ENCODE data around the gene SLC25A48. TPM values are rescaled to one million over a fixed set of nuclear protein-coding genes. Genes with fewer than 3 reads are reported as not detected.
"Not testable (repeated sequence)": the region's sequence is repeated elsewhere in the genome, so short reads cannot be mapped to it uniquely, and the experiment has no call there.

SLC25A48 gene
- total RNA-seq, 2 donors from 2014 or later = not detected

DNA sequence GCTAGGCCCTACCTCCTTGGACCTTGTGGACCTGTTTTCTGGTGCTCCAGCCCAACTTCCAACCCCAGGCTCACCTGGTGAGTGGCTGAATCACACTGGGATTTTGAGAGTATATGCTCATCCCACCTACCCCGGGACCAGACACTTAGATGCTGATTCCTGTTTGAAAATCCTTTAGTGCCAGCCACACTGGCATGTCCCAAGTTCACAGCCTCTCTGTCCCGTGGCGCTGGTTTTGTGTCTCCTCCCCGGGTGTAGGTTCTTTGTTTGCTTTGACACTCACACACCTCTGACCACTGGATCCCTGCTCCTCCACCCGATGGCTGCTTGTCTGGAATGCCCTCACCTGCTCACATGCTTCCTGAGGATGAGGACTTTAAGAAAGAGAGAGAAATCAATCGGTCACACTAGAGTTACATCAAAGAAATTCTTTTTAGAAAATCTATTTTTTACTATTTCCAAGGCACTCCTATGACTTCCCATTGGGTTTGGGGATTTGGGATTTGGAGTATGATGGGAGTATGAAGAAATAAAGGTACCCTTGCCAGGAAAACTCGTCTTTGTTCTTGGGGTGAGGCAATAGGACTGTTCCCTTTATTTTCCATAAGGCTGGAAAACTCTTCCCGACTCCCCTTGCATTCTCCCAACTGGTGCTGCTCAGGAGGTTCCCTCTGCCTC is 7.3 kb upstream of the SLC25A48 start:
- no peak overlapping the region for H3K27ac Mint-ChIP-seq
- DNase-seq (ENCODE audit: low spot score in 2 of 2) = no peak
- no peak for ATAC-seq
- no peaks in the 10 kb centered on the region for H3K9me3 Mint-ChIP-seq
- H3K36me3 Mint-ChIP-seq = no peaks in the 10 kb centered on the region

DNA sequence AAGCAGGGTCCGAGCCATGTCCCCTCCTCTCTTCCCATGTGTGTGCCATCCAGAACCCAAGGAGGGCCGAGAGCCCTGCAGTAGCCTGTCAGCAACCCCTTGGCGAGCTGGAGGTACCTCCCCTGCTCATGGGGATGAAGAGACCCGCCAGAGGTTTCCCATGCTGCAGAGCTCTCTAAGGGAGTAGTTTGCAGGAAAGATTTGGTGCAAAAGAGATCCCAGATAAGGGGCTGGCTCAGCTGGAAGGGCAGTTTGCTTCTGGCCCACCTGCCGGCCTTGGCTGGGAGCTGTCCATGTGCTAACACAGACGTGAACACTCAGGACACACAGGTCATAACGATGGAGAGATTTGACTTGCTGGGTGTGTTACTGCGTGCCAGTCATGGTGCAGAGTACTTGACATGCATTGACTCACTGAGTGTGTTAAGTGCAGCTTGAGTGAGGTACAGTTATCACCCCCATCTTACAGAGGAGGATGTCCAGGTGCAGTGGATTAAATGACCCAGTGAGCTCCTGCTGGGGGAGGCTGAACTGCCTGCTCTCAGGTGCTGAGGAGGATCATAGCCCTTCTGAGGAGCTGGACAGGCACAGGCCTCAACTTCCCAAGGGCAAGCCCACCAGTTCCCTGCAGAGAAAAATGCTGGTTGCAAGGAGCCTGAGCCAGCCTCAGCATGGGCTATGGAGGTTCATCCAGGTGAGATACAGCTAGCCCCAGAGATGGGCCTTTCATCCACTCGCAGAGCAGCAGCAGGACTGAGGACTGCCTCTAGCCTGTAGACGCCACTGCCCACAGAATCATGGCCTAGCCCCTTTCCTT is 6.3 kb upstream of the SLC25A48 start:
- DNase-seq (ENCODE audit: low spot score in 2 of 2) = no peak

DNA sequence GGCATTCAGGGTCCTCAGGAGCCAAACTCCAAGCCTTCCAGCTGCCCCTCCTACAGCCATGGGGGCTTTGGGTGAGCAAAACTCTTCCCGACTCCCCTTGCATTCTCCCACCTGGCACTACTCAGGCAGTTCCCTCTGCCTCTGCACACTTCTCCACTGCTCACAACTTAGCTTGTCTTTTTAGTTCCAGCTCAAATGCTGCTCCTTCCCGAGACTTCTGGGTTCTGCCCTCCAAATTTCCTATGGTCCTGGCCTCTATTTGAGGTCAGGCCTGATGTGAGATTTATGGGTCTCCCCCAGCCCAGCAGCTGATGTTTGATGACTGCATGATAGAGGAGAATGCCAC is 5.7 kb upstream of the SLC25A48 start:
- Mint-ChIP-seq H3K36me3 (no peaks in the 10 kb centered on the region), H3K9me3 (no peaks in the 10 kb centered on the region), H3K27ac (no peak overlapping the region)
- DNase-seq (ENCODE audit: low spot score in 2 of 2) (no peak), ATAC-seq (no peak)

More for the DNA sequence above, 6.3 kb upstream of the SLC25A48 start:
- H3K27ac Mint-ChIP-seq = no peak overlapping the region
- ATAC-seq = no peak
- H3K36me3 Mint-ChIP-seq = no peaks in the 10 kb centered on the region
- H3K9me3 Mint-ChIP-seq = no peaks in the 10 kb centered on the region

DNA sequence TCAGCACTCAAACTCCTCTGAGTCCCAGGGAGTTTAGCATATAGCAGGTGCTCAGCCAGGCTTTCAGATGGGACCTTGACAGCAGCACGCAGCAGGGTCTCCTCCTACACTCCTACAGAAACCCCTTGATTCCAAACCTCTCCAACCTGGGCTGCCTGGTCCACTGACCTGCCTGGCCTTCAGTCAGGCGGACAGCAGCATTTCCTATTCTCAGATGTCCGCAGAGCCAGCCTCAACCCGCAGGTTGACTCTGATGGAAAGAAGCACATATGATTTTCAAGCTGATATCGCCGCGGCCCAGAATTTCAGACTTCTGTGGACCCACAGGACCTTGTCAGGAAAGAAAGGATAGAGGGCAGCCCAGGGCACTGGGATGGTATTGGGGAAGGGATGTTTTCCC is 5.3 kb upstream of the SLC25A48 start:
- Mint-ChIP-seq H3K9me3 (no peaks in the 10 kb centered on the region), H3K27ac (no peak overlapping the region), H3K36me3 (no peaks in the 10 kb centered on the region)
- ATAC-seq = no peak
- DNase-seq (ENCODE audit: low spot score in 2 of 2) = no peak

DNA sequence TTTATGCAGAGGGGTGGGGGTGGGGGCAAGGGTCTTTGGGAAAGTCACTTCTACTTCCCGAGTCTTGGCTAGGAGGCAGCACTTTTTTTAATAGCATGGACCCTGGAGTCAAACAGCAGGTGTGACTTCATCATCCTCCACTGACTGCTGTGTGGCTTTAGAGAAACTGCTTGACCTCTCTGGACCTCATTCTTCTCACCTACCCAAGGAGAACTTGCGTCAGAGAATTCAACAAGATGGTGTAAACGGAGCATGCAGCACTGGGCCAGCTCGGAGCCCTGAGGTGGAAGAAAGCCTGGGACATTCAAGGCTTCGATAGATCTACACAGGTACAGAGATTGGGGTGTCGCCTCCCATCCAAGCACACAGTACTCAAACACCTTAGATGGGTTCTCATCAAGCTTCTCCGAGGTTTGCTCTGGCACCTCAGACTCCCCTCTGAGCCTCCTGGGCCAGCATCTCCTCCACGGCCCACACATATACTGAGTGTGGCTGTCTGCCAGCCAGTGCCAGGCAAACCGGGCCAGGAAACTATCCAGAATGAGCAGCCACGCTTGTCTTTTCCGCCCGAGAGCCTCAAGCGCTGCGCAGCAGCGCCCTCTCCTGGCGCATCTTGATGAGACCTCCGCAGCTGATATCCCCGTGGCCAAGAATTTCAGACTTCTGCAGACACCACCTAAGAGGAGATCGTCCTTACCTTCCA is 4.6 kb upstream of the SLC25A48 start:
- H3K9me3 Mint-ChIP-seq = no peaks in the 10 kb centered on the region
- no peaks in the 10 kb centered on the region for H3K36me3 Mint-ChIP-seq
- ATAC-seq (peak in 1 of 2 donors; percentile 55), DNase-seq (ENCODE audit: low spot score in 2 of 2) (peak in 1 of 2 donors; percentile 66)
- no peak overlapping the region for H3K27ac Mint-ChIP-seq

DNA sequence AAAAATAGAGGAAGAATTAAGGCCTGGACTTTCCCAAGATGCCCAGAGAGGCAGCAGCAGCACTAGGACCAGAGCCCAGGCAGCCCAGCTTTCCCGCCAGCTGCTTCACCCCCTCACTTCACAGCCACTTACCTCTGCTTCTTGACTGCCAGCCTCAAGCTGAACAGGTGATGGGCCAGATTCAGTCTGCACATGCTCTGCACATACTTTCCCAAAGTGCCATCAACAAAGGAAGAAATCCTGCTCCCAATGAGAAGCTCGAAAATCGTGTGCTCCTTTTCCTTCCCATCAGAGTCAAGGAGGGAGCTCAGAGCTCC is 4.1 kb upstream of the SLC25A48 start:
- Mint-ChIP-seq H3K9me3 (no peaks in the 10 kb centered on the region), H3K27ac (no peak overlapping the region), H3K36me3 (no peaks in the 10 kb centered on the region)
- DNase-seq (ENCODE audit: low spot score in 2 of 2) (no peak), ATAC-seq (no peak)

DNA sequence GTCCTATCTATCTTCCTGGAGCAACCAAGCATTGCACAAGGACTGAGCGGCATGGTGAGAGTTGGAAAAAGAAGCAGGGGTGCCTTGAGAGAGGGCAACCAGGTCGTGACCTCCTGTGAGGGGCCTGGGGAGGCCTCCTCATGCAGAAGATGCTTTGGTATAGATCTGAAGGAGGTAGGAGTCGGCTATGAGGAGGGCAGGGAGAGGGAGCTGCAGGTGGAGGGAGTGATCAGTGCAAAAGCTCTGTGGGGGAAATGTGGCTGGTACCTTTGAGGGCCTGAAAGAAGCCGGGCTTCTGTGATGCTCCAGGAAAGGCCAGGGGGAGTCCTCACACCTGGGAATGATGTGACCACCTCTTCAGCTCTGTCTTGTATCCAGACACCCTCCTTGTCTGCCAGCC is 3.6 kb upstream of the SLC25A48 start:
- ATAC-seq (no peak), DNase-seq (ENCODE audit: low spot score in 2 of 2) (no peak)
- H3K27ac Mint-ChIP-seq = no peak overlapping the region
- H3K9me3 Mint-ChIP-seq = no peaks in the 10 kb centered on the region
- no peaks in the 10 kb centered on the region for H3K36me3 Mint-ChIP-seq

DNA sequence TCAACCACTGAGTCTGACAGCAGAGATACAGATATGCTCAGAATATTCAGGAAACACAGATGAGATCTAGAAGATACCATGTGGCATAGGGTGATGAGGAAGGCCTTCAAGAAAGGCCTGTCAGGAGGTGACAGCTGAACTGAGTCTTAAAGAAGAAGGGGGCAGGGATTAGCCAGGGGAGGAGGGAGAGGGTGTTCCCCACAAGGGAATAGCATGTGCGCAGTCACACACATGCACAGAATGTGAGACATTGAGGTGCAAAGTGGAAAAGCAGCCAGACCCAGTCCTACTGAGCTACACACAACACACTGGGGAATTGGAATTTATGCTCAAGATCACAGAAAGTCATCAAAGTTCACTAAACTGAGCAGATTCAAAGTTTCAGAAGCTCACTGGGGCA is 3.0 kb upstream of the SLC25A48 start:
- no peaks in the 10 kb centered on the region for H3K36me3 Mint-ChIP-seq
- no peaks in the 10 kb centered on the region for H3K9me3 Mint-ChIP-seq
- ATAC-seq (no peak), DNase-seq (ENCODE audit: low spot score in 2 of 2) (no peak)
- H3K27ac Mint-ChIP-seq = no peak overlapping the region

DNA sequence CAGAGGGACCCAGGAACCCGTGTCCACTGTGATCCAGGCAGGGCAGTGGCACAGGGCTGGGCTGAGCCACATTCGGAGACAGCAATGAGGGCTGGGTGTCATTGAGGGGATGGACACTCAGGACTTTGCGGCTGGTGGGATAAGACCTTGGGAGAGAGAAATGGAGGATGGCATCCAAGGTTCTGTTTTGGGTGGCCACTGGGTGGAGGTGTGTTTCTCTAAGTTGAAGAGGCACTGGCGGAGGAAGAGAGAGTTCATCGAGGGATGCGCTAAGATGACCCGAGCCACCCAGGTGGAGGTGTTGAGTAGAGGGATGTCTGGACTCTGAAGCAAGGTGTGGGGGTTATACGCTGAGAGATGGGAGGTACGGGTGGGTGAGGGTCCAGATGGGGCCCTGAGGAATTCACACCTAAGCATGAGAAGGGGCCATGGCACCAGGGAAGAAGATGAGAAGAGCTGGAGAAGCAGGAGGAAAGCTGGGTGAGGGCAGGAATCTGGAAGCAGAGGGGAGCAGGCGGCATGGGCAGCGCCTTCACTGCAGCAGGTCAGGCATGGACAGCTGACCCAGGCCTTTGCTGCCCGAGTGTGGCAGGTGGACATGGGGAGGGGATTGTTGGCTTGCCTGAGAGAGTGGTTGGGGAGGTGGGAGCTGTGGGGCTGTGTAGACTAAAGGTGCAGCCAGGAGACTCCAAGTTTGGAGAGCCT is 2.5 kb upstream of the SLC25A48 start:
- DNase-seq (ENCODE audit: low spot score in 2 of 2) = peak in 1 of 2 donors; percentile 38
- ATAC-seq = no peak
- no peak overlapping the region for H3K27ac Mint-ChIP-seq
- no peaks in the 10 kb centered on the region for H3K9me3 Mint-ChIP-seq
- no peaks in the 10 kb centered on the region for H3K36me3 Mint-ChIP-seq

DNA sequence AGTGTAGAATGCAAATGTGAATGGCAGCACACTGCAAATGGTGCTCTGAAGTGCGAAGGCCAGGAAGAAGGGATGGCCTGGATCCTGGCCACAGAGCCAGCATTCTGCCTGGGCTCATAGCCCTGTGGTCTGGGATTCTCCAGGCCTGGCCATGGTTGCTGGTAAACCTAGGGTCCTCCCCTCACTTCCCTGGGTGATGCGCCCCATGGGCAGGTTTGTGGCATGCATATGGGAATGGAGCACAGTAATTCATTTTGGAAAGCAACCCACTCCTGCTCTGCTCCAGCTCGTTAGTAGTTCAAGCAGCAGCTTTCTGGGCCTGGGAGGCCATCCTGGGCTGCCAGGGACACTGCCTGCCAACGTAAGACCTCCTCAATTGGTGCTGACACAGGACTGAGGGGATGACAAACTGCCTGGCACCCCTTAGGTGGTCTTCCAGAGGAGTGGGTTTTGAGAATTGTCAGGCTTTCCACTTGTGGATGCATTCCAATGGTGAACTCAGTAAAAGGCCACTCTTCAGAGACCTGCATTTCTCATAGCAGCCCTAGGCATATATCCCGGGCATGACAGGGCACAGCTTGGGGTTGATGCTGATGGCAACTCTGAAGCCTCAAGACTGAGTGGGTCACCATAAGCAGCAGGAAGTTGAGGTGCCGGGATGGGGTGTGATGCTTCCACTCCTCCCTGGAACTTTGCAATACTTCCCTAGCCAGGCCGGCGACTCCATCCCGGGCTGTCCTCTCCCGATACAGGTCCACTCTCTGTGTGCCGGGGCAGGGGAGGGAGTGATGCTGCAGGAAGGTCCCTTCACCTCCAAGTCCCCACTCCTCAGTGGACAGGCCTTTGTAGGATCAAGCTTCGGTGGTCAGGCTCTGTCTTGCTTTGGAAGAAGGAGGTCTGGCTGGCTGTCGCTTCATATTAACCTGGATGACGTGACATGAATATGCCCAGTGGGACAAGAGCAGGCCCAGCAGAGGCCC is 1.2 kb upstream of the SLC25A48 start:
- H3K27ac Mint-ChIP-seq = no peak overlapping the region
- ATAC-seq (no peak), DNase-seq (ENCODE audit: low spot score in 2 of 2) (peak in 1 of 2 donors; percentile 50)
- peaks cover 5 to 10% of the 10 kb centered on the region in 2 donors for H3K9me3 Mint-ChIP-seq
- peaks cover 0 to 10% of the 10 kb centered on the region in 2 donors for H3K36me3 Mint-ChIP-seq

DNA sequence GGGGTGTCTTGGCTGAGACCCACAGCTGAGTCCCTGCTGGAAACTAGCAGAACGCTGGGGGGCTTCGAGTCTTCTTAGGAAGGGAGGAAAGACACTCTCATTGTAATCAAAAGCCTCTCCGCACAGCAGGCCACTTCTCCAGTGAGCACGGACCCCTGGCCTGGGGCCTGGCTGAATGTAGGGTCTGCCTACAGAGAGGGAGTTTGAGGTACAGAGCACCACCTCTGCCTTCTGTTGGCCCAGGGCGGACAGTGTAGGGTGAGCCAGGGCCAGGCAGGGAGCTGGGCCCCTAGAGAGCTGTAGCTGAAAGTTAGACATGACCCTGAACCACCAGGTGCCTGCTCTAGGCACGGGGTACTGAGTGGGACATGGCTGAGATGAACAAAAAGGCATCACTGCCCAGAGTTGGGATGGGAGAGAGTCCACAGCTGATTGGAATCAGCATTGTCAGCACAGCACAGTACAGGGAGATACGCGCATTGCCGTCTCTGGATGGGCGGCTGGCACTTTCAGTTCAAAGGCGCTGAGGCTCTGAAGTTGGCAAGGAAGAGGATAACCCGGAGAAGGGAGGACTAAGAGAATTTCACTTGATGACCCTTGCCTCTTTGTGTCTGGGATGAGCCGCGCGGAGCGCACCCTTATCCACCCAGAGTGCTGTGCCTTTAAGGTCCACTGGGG is 363 bp upstream of the SLC25A48 start:
- Mint-ChIP-seq H3K9me3 (peaks cover 5 to 13% of the 10 kb centered on the region in 2 donors), H3K27ac (no peak overlapping the region), H3K36me3 (peaks cover 0 to 10% of the 10 kb centered on the region in 2 donors)
- ATAC-seq (peak; percentile 11 to 39), DNase-seq (ENCODE audit: low spot score in 2 of 2) (peak in 1 of 2 donors; percentile 48)

DNA sequence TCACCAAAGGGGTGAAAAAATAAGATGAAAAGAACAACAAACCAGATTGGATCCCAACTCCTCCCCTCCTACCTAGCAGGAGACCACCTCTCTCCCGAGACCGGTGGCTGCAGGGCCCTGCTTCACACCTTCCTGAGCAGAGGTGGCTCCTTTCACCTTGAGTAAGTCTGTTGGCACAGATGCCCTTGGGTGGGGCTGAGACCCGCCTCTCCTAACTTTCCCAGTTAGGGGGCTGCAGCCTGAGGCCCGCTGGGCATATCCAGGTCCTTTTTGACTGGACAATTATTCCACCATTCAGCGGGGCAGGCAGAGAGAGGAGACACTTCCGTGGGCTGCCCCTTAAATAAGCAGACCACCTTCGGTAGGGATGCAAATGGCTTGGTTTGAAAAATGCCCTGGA is 1.3 kb downstream of the SLC25A48 start:
- H3K27ac Mint-ChIP-seq = no peak overlapping the region
- peaks cover 0 to 10% of the 10 kb centered on the region in 2 donors for H3K36me3 Mint-ChIP-seq
- H3K9me3 Mint-ChIP-seq = peaks cover 5 to 14% of the 10 kb centered on the region in 2 donors
- DNase-seq (ENCODE audit: low spot score in 2 of 2) = peak in 1 of 2 donors; percentile 16
- ATAC-seq = no peak

DNA sequence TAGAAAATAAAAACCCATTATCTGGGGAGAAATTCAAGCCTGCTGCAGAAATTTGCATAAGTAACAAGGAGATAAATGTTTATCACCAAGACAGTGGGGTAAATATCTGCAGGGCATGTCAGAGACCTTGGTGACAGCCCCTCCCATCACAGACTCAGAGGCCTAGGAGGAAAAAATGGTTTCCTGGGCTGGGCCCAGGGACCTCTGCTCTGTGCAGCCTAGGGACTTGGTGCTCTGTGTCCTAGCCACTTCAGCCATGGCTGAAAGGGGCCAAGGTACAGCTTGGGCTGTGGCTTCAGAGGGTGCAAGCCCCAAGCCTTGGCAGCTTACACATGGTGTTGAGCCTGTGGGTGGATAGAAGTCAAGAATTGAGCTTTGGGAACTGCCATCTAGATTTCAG is 3.9 kb downstream of the SLC25A48 start:
- not testable (repeated sequence) for H3K36me3 Mint-ChIP-seq

DNA sequence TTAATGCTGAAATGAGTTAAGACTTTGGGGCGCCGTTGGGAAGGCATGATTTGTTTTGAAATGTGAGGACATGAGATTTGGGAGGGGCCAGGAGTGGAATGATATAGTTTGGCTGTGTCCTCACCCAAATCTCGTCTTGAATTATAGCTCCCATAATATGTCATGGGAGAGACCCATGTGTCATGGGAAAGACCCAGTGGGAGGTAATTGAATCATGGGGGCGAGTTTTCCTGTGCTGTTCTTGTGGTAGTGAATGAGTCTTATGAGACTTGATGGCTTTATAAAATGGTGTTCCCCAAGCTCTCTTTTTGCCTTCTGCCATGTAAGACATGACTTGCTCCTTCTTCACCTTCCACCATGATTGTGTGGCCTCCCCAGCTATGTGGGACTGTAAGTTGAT is 5.1 kb downstream of the SLC25A48 start:
- no peak overlapping the region for H3K27ac Mint-ChIP-seq
- H3K36me3 Mint-ChIP-seq = peaks cover 0 to 10% of the 10 kb centered on the region in 2 donors
- no peak for DNase-seq (ENCODE audit: low spot score in 2 of 2)
- peaks cover 5 to 14% of the 10 kb centered on the region in 2 donors for H3K9me3 Mint-ChIP-seq
- ATAC-seq = no peak

More for the DNA sequence above, 3.9 kb downstream of the SLC25A48 start:
- not testable (repeated sequence) for H3K27ac Mint-ChIP-seq; ATAC-seq; DNase-seq (ENCODE audit: low spot score in 2 of 2)
- H3K9me3 Mint-ChIP-seq = peaks cover 5 to 14% of the 10 kb centered on the region in 2 donors

DNA sequence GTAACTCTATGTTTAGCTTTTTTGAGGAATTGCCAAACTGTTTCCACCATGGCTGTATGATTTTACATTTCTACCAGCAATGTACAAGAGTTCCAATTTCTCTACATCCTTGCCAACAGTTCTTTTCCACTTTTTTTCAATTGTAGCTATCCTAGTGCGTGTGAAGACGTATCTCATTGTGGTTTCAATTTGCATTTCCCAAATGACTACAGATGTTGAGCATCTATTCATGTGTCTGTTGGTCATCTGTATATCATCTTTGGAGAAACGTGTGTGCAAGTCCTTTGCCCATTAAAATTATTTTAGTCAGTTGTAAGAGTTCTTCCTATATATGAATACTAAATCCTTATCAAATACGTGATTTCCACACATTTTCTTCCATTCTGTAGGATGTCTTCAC is 6.5 kb downstream of the SLC25A48 start:
- no peak overlapping the region for H3K27ac Mint-ChIP-seq
- H3K9me3 Mint-ChIP-seq = peaks cover 5 to 14% of the 10 kb centered on the region in 2 donors
- H3K36me3 Mint-ChIP-seq = peaks cover 0 to 10% of the 10 kb centered on the region in 2 donors
- ATAC-seq (no peak), DNase-seq (ENCODE audit: low spot score in 2 of 2) (no peak)

Data from activated naive CD4-positive, alpha-beta T cell treated with anti-CD3 and anti-CD28 coated beads, Interleukin-2, amount 50 U/mL, for 72 hours (primary cell).